ENCODE data around the gene GPR12.
"Not testable (repeated sequence)": the region's sequence is repeated elsewhere in the genome, so short reads cannot be mapped to it uniquely, and the experiment has no call there.

GPR12 gene

DNA sequence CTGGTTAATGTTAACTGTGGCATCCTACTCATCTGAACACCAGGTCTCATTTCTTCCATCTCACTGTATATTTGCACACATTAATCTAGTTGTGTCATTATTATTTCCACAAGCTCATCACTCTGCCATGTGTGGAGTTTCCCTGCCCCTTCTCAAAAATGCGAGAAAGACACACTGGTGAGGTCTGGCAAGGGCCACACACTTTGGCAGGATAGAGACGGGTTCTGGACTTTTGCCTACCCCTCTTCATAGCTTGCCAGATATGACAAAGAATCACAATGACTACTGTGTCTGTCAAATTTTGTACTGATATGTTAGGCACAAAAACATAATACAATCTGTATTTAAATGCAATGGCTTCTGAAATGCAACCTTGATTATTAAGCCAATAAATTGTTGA, 12.9 kb downstream of the GPR12 start:
- DNase-seq (ENCODE audit: low read depth), result no peak

DNA sequence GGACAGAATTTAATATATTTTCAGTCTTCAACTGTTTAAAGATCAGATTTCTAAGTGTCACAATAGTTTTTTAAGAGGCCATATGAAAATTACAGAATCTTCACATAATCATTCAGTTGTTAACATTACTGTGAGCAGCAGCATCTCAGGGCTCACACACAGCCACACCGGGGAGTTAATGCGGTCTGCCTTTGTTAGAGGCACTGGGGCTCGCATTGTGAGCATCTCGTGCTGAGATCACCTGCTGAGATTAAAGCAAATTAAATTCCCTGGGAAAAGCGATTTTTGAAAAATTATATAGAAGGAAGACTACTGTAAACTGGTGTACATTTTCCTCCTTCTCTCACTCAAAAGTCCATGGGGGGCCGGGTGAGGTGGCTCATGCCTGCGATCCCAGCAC, 16.6 kb downstream of the GPR12 start:
- no peak for DNase-seq (ENCODE audit: low read depth)

DNA sequence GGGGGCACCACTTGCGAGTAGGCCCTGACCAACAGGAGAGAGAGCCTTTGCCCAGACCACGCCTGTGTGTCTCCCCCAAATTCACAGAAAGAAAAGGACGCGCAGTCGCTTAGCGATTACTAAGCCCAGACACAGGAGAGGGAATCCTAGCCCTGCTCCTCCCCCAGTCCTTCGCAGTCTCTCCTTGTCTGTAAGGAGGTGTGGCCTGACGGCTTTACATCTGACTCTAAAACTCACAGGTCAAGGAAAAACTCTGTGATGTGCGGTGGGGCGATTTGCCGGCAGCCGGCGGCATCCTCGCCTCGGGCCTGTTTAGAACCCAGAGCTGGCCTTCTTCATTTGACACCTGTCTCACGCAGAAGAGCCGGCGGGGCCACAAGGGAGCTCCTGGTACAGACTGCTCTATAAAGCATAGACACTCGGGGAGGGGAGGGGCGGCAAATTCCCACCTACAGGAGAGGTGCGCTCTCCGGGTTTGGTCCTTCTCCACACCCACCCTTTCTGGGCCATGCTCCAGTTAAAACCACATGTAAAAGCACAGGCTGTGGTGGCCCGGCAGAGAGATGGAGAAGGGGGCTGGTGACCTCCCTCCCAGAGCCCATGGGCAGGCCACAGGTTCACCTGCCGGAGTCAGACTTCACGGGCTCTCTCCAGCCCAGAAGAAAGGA, 17.8 kb downstream of the GPR12 start:
- DNase-seq (ENCODE audit: low read depth), result no peak

DNA sequence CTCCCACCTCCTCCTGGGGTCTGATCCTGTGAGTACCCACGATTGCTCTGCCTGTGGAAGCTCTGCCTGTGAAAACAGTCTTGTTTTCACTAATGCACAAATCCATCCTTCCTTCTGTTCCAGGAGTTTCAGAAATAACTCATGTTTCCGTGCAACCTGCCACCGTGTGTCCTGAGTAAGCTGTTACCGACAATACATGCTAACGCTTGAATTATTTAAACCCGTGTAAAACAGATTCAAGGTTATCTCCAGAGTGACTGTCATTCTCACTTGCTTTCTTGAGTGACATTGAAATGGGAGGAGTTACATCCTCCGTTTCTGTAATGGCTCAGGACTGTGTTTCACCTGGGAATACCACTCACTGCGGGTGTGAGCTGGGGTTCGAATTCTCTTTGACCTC, 24.9 kb downstream of the GPR12 start:
- no peak for DNase-seq (ENCODE audit: low read depth)

DNA sequence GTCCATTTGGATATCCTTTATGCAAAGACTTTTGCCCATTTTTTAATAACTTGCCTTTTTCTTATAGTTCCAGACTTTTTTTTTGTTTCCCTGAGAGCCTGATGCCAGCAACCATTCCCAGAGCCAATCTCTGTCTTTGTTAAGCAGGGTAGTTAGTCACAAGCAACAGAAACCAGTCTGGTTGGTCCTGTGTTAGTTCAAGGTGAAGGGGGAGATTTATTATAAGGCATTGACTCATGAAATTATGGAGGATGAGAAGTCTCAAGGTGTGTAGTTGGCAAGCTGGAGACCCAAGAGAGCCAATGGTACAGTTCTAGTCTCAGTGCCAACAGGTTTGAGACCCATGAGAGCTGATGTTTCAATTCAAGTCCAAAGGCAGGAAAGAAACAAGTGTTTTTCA, 33.0 kb downstream of the GPR12 start:
- DNase-seq (ENCODE audit: low read depth), result no peak

DNA sequence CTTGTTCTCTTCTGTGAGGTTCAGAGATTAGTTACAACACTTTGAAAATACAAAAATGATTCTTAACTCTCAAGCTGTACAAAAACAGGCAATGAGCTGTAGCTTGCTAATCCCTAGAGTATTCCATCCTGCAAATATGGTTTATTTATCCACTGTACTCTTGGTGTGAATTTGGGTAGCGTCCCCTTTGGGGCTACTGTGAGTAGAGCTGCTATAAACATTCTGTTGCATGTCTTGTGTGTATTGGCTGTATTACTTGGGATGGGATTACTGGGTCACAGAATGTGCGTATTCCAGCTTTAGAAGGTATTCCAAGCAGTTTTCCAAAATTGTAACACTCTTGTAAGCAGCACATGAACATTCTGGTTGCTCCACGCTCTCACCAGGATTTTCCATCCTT, 33.5 kb downstream of the GPR12 start:
- DNase-seq (ENCODE audit: low read depth), result no peak

DNA sequence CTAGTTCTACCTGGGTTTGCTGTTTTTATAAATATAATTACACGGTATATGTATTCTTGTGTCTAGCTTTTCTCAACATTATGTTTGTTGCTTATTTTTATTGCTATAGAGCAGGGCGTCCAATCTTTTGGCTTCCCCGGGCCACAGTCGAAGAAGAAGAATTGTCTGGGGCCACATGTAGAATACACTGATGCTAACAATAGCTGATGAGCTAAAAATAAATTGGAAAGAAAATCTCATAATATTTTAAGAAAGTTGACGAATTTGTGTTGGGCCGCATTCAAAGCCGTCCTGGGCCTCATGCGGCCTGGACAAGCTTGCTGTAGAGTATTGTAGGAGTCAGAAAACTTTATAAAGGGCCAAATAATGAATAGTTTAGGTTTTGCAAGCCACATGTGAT, 33.9 kb downstream of the GPR12 start:
- DNase-seq (ENCODE audit: low read depth), result no peak

DNA sequence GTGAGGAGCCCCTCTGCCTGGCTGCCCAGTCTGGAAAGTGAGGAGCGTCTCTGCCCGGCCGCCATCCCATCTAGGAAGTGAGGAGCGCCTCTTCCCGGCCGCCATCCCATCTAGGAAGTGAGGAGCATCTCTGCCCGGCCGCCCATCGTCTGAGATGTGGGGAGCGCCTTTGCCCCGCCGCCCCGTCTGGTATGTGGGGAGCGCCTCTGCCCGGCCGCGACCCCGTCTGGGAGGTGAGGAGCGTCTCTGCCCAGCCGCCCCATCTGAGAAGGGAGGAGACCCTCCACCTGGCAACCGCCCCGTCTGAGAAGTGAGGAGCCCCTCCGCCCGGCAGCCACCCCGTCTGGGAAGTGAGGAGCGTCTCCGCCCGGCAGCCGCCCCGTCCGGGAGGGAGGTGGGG, 37.0 kb downstream of the GPR12 start:
- not testable (repeated sequence) for DNase-seq (ENCODE audit: low read depth)

DNA sequence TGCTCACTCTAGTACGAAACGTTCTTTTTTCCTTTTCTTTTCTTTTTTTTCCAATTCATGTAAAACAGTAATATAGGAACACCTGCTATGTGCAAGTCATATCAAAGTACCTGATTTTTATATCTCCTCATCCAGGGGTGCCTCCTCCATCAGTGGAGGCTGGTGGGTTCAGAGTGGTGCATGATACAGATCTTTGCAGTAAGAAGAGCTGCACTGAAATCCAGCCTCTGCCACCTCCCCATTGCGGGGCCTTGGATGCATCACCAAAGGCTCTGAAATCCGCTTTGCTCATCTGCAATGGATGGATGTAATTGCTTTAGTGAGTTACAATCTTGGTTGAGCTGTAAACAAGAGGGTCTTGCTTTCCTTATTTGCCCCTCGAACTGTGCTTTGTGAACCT, 38.3 kb downstream of the GPR12 start:
- DNase-seq (ENCODE audit: low read depth), result no peak

DNA sequence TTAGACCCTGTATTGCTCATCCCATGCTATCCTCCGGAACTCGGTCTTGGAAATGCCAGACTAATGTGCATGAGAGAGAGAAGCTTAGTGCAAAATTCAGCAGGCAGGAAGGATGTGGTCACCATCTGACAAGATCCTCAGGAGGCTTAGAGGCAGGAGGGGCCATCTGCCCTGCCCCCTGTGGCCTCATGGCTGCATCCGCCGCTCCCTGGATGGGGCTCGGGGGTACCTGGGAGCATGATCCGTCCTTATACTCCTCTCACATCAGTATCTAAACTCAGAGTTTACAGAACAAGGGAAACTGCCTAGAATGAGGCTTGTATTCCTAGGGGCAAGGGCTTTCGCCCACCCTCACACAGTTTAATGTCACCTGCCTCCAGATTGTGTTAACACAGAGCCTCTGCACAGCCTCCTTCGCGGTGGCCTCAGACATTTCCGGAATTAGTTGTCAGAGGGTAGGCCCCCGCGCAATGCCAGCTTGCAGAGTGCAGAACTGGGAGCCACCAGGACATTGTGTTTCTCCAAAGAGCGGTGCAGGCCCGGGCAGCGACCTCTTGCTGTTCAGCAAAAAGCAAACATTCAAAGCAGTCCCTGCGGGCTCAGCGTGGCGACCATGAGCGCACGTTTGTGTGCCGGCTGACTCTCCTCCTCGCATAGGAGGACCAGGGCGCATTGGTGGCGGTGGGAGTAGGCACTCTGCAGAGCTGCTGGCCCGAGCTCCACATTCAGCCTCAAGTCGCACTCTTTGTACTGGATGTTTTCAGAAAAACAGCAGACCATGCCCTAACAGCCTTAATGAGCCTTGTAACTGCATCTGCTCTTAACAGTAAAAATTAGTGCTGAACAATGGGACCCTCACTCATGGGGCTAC, 39.1 kb downstream of the GPR12 start:
- no peak for DNase-seq (ENCODE audit: low read depth)

DNA sequence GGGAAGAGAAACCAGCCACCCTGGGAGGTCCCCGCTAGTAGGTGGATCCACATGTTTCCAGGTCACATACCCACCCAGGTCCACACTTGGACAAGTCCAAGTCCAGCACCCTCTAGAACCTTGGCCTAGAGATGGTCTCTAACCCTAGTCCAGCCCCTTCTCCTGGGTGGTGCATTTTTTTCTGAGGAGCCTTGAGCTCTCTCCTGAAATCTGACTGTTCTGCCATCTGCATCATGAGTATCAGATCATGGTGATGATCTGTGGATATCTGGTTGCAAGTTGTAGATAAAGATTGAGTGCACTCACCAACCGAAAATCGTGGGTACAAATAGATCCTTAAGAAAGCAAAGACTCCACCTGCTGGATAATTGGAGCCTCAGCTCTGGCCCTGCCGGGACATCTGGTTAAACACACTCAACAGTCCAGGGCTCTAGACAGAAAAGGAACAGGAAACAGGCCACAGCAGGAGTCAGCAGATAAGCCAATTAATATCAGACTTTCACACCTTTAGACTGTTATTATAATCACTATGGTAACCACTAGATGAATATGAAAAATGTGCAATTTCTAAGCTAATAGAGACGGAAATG, 41.1 kb downstream of the GPR12 start:
- DNase-seq (ENCODE audit: low read depth), result no peak

DNA sequence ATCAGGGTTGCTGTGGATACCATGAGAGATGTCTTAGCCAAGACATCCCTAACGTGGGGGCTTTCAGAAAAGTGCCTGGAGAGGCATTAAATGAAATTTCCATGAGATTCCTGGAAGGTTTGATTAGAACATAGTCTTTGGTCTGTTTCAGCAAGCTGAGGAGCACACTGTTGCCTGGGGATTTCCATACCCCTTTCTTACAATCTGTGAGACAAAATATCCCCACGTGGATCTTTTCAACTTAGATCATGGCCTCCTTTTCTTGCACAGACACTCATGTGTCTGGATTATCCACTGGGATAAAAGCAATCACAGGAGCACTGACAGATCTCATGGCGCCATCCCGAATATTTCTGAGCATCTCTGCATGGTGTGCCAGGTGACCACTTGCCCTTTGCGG, 41.7 kb downstream of the GPR12 start:
- DNase-seq (ENCODE audit: low read depth), result no peak

DNA sequence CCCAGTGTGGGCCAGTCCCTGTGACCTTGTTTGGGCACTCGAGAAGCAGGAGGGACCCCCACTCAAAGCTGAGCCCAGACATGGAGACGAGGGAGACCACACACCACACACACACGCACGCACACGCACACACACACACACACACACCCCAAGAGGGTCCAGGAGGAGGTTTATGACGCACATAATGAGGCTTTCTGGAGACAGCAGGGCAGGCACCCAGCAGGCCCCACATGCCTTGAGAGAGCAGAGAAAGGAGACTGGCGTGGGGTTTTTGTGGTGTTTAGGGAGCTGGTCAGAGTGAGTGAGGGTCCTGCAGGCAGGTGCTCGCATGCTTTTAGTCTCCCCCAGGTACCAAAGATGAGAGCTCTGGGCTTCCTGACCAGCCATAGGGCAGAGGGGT, 42.4 kb downstream of the GPR12 start:
- no peak for DNase-seq (ENCODE audit: low read depth)

DNA sequence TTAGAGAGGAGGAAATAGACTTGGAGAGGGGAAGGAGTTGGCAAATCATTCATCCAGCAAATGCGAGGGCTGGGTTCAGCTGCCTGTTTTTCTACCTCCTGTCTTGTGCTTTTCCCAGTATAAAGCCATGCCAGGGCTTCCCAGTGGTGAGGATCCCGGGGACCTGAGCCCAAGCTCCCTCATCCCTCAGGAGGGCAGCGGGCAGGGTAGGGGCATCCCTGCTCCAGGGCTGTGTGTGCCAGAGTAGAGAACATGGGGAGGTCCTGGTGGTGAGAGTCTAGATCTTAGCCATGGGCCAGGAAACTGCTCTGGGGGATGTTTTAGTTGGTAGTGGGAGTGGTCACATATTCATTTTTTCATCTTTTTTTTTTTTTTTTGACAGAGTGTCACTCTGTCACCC, 43.6 kb downstream of the GPR12 start:
- DNase-seq (ENCODE audit: low read depth), result no peak

DNA sequence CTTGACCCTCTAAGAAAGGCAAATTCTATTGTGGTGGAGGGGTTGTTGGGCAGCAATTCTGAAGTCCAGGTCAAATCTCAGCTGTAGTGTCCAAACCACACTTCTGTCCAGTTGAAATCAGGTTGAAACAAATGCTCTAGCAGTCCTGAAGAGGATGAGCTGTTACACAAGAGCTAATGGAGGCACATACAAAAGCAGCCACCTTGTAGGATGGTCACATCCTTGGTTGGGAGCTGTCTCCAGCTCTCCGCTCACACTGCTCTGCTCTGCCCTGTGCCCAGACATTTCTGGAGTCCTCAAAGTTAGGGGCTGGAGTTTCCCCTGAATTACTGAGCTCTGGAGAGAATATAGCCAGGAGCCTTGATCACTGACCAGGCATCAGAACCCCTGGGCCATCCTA, 47.2 kb downstream of the GPR12 start:
- no peak for DNase-seq (ENCODE audit: low read depth)

DNA sequence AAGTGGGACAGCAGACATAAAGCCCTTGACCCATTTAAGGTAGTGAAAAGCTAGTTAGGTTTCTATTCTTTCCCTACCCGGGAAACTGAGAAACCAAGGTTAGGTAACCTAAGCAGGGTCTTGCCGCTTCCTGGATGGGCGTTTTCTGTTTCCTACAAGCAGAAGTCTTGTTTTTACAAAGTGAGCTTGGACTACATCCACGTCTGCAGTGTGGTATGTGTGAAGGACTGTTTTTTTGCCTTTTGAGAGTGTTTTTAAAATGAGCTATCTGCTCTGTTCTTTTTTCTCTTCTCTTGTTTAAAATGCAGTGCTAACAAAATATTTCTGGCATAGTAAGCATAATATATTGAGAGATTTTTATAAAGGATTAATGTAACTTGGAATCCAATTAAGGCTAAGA, 49.4 kb downstream of the GPR12 start:
- DNase-seq (ENCODE audit: low read depth), result no peak

DNA sequence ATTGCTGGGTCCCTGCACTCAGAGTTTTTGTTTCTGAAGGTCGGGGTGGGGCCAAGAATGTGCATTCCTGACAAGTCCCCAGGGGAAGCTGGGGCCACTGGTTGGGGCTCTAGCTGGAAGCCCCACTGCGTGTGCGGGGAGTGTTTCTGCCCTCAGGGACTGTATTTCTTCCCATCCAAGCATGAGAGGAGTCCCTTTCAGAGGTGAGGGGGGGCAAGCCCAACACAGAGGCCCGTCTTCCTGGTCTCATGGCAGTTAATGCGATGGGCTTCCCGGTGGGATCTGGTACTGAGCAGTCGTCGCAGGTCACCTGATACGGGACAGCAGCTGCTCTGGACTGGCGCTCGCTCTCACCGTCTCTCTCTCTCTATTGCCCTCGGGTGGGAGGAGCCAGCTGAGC, 50.4 kb downstream of the GPR12 start:
- no peak for DNase-seq (ENCODE audit: low read depth)

DNA sequence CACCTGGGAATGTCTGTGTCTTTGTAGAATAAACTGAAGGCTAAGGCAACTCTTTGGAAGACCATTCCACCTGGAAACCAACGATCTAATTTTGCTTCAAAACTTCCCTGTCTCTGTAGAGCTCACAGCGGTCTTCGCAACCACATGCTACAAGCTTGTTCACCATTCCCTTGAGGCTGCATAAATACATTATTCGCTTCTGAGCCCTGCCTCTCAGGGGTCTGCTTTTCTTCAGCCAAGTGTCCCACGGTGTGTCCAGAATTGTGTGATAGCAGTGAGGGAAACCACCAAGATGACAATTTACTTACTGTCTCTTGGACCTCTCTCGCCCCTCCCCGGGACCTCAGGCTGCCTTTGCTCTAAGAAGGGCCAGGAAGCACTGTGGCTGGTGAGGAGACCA, 51.1 kb downstream of the GPR12 start:
- DNase-seq (ENCODE audit: low read depth), result no peak

DNA sequence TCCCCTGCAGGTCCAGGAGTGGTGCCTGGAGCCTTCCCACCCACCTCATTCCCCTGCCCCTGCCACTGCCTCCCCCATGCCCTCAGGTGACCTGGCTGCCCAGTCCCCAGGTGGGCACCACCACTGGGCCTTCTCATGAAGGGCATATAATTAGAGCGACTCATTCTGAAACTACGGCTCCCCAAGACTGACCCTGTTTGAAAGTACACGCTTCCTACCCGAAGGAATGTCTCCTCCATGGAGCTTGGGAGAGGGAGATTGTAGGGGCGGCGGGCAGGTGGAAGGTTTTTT, 52.6 kb downstream of the GPR12 start:
- DNase-seq (ENCODE audit: low read depth), result no peak

DNA sequence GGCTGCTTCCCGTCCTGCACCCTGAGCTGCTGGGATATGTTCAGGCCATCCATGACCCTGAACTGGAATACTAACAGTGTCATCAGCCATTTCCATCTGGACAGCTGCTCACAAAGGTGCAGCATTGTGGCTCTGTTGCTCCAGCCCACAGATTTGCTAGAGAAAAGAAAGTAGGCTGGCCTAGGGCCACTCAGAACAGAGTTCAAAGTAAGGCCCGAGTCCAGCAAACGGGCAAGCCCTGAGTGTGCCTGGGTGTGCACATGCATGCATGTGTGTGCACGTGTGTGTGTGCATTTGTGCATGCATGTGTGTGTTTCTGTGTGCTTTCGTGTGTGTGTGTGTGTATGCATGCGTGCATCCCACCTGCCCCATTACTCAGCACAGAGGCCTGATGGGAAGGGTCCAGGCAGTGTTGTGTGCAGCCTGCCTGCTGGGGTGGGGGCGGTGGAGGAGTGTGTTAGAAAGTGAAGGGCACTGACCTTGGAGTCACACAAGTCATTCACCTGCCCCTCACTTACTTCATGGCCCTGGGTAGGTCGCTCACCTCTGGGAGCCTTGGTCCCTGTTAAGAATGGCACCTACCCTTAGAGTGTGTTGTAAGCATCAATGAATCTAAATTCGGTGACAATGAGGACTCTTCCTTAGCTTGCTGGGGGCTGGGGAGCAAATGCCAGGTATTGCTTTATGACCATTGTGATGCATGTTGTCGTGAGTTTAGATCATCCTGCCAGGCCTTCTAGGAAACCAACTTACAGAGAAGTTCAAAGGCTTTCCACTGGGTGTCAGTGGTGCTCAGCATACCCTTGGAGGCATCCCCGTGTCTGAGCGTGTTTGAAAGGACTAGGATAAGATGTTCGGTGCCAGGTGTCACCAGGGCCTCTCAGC, 53.2 kb downstream of the GPR12 start:
- DNase-seq (ENCODE audit: low read depth), result no peak

DNA sequence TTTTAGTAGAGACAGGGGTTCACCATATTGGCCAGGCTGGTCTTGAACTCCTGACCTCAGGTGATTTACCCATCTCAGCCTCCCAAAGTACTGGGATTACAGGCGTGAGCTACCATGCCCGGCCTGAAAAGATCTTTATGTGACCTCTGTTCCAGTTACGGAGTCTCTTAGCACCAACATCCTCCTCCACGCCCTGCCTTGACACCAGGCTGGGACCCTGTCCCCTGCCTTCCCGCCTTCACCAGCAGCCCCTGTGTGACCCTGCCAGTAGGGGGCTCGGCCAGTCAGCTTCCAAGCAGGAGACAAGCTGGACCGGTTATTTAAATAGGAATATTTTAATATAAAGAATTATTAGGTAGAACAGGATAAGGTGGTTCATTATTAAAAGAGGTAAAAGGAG, 54.2 kb downstream of the GPR12 start:
- DNase-seq (ENCODE audit: low read depth), result no peak

DNA sequence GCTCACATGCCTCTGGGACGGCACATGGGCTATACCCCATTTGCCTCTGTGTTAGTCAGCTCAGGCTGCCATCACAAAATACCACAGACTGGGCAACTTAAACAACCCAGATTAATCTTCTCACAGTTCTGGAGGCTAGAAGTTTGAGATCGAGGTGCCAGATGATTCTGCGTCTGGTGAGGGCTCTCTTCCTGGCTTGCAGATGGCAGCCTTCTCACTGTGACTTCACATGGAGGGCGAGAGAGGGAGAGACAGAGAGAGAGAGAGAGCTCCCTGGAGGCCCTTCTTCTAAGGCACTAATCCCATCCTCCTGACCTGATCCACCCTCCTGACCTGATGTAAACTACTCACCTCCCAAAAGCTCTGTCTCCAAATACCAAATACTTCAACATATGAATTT, 55.0 kb downstream of the GPR12 start:
- DNase-seq (ENCODE audit: low read depth), result no peak
